Dermis microvascular lymphatic vessel endothelial cell (primary cell): ENCODE results near the gene ARL6IP5. TPM values are rescaled to one million over a fixed set of nuclear protein-coding genes. Genes with fewer than 3 reads are reported as not detected.
A peak's percentile ranks its signal among the peaks of the same experiment; 100 is the strongest.

ENCODE experiments used
- DNase-seq, 2 donors: peaks; one replicate each; pipeline versions ENCODE4 v3.0.0 to v3.0.0-alpha.2; 2010; ENCODE audit warnings: low read depth in 2 of 2
- total RNA-seq: library from RNA; depleted of rRNA; stranded (reverse); fragments of >200 nt; gene quantifications from 2 replicates; pipeline ENCODE4 v1.2.1, GENCODE V29; 2014

ARL6IP5 gene
- total RNA-seq, 1 donor from 2014 or later, result 65.5 TPM

GRCh38 chr3:69085833-69086722 lies 1.3 kb downstream of the ARL6IP5 start:
- DNase-seq, result peak; percentile 39 to 96

GRCh38 chr3:69087030-69087791 lies 2.5 kb downstream of the ARL6IP5 start:
- DNase-seq, result no peak

GRCh38 chr3:69088063-69088462 lies 3.3 kb downstream of the ARL6IP5 start:
- no peak for DNase-seq

GRCh38 chr3:69090021-69090420 lies 5.3 kb downstream of the ARL6IP5 start:
- DNase-seq, result peak; percentile 60 to 78

GRCh38 chr3:69091389-69092029 lies 6.8 kb downstream of the ARL6IP5 start:
- DNase-seq, result no peak

GRCh38 chr3:69092030-69092516 lies 7.3 kb downstream of the ARL6IP5 start:
- peak in 1 of 2 donors; percentile 53 for DNase-seq

GRCh38 chr3:69094467-69095205 lies 9.9 kb downstream of the ARL6IP5 start:
- no peak for DNase-seq

- DNase-seq, result no peak
Measured at GRCh38 chr3:69095636-69096035, 10.9 kb downstream of the ARL6IP5 start.

- no peak for DNase-seq
Measured at GRCh38 chr3:69096299-69096698, 11.6 kb downstream of the ARL6IP5 start.

- no peak for DNase-seq
Measured at GRCh38 chr3:69097407-69098086, 12.8 kb downstream of the ARL6IP5 start.

- no peak for DNase-seq
Measured at GRCh38 chr3:69099576-69099975, 14.8 kb downstream of the ARL6IP5 start.

- no peak for DNase-seq
Measured at GRCh38 chr3:69102384-69102783, 17.6 kb downstream of the ARL6IP5 start.

GRCh38 chr3:69103123-69103522 lies 18.4 kb downstream of the ARL6IP5 start:
- DNase-seq, result no peak

GRCh38 chr3:69104586-69104985 lies 19.8 kb downstream of the ARL6IP5 start:
- DNase-seq, result no peak

GRCh38 chr3:69105320-69105719 lies 20.6 kb downstream of the ARL6IP5 start:
- DNase-seq, result no peak

GRCh38 chr3:69107841-69108240 lies 23.1 kb downstream of the ARL6IP5 start:
- no peak for DNase-seq

- DNase-seq, result peak in 1 of 2 donors; percentile 21
Measured at GRCh38 chr3:69108811-69109210, 24.1 kb downstream of the ARL6IP5 start.

GRCh38 chr3:69110941-69111546 lies 26.3 kb downstream of the ARL6IP5 start:
- no peak for DNase-seq

GRCh38 chr3:69113536-69113935 lies 28.8 kb downstream of the ARL6IP5 start:
- DNase-seq, result no peak

- no peak for DNase-seq
Measured at GRCh38 chr3:69115731-69116130, 31.0 kb downstream of the ARL6IP5 start.
